Ramos (cell line): Measurements from ENCODE around the gene ZFP91.

Source experiments
- in situ Hi-C: fragments of 300-500 bp; cut with MboI; formaldehyde crosslinking; loops from one replicate; pipeline ENCODE4 v1.14.3; 2022; ENCODE audit warnings: low sequenced_read_pairs; ENCODE audit not compliant: unreplicated experiment

The ZFP91 gene

DNA sequence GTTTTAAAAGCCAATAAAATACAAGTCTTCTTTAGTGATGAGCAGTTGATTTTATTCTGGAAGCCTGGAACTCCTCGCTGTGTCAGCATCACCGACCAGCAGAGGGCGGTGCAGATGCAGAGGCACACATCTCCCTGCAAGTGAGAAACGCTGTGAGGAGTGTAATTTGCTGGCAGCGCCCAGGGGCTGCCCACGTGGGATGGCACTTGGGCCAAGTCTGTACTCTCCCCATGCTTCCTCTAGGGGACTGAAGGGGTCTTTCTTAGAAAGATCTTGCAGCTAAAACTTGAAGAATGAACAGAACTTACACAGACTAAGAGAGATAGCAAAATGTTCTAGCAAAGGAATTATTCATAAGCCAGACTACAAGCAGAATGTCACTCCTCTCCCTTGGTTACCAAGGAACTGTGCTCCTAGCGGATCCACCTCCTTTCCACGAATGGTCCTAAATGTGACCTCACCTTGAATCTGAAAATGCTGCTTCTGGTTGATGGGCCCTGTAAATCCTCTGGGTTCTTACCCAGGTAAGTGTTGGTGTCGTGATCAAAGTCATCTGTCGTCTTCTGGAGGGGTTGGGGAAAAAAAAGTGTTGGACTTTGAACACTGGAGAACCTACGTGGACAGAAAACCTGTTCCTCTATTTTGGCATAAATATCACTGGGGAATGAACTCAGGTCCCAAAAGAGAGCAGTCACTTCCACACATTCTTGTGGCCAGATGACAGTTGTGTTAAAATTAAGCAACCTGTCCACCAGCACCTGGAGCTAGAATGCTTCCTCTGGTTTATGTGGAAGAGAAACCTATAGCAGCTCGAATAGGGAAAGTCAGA, 75.4 kb downstream of the ZFP91 start:
- in situ Hi-C loops, result loop anchor here (10.0 kb wide), 1 partner anchor 501 kb away; no protein-coding TSS in a partner anchor

DNA sequence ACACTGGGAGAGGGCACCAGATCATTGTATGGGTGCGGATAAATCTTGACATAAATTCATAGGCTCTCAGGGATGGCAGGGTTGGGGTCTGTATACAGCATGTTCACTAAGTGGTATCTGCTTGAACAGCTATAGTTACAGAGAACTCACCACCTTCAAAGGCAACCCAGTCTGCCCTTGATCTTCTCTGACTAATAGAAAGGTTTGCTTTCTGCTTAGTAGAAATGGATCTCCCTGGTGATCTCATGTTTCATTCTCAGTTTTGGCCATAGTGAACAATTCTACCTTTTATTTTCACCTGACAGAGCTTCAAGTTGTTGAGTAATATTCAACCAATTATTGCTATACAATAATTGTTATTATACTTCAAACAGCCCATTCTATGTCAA, 76.0 kb downstream of the ZFP91 start:
- in situ Hi-C loops, result loop anchor here (10.0 kb wide), 1 partner anchor 500 kb away; no protein-coding TSS in a partner anchor

DNA sequence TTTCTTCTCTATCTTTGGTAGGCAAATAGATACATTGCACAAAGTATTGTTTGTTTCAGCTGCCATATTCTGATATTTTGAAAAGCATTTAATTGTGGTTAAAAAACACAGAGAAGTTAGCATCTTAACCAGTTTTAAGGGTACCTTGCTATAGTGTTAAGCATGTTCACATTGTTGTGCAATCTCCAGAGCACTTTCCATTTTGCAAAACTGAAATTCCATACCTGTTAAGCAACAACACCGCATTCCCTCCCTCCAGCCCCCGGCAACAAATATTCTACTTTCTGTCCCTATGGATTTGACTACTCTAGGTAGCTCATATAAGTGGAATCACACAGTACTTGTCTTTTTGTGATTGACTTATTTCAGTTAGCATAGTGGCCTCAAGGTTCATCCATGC, 77.5 kb downstream of the ZFP91 start:
- in situ Hi-C loops, result loop anchor here (10.0 kb wide), 1 partner anchor 498 kb away; no protein-coding TSS in a partner anchor

DNA sequence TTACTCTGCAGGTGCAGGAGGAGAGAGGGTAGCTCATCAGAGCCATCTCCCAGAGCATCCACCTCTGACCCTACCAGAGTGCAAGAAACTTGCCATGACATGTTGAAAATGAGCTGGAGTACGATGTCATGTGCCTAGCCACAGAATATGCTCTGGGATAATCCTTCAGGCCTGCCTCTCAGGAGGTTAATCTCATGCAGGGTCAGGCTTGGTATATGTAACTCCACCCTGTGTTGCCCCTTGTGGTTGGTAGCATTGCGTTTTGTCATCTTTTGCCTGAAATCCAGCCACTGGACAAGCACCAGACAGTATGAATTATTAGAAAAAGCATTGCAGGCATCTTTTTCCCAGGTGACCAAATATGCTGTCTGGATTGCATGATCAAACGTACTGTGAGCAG, 79.8 kb downstream of the ZFP91 start:
- in situ Hi-C loops, result loop anchor here (10.0 kb wide), 1 partner anchor 496 kb away; no protein-coding TSS in a partner anchor

DNA sequence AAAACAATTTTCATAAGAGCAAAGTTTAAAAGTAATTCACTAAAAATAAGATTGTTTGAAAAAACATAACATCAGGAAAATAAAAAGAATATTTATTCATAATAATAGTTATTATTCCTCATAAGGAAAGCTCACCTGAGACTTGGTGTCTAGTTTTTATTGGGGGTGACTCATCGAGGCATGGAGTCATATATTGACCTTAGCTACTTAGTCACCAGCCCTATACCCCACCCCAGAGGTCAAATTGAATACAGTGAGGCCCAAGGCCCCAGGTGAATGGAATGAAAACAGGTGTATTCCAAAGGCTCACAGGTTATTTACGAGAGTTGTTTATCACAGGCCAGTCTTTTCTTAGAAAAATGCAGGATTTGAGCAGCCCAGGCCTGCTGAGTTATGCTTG, 80.5 kb downstream of the ZFP91 start:
- in situ Hi-C loops, result loop anchor here (10.0 kb wide), 1 partner anchor 495 kb away; no protein-coding TSS in a partner anchor

DNA sequence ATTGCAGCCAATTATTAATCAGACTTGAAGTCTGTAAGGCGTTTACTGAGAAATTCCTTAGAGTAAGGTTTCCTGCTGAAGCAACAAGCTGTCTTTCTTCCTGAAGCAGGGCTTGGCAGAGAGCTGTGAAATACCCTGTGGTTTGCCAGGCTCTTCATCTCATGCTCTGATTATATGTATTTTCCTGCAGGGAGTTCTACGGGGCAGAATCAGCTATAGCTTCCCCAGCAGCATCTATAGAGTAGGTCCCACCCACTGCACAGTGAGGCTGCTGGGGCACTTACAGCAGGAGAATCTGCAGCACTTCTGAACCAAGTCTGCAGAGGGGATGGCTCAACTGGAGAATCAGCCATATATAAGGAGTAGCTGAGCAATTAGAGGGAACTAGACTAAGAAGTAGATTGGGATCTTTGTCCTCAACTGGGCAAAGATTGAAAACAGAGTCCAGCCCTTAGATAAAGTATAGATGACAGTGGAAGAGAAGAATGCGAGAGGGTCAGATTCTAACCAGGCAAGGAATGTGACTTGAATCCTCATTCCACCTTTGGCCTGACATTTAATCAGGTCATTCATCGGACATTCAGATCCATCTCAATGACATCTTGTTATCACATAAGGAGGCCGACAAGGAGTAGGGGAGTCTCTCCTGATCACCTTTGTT, 81.2 kb downstream of the ZFP91 start:
- in situ Hi-C loops, result loop anchor here (10.0 kb wide), 1 partner anchor 495 kb away; no protein-coding TSS in a partner anchor
